Upper lobe of left lung (tissue), 4 donors: ENCODE results near the gene CD300A.

Source experiments
- EP300 ChIP-seq, 4 donors: sonication (generic); formaldehyde crosslinking; IDR thresholded peaks; one replicate each; pipeline ENCODE4 v1.5.1; 2017; ENCODE audit warnings: antibody characterized with exemption in 4 of 4, control low read depth in 2 of 4
- POLR2A ChIP-seq, 4 donors: fragments of 450-650 bp; IDR thresholded peaks; one replicate each; pipeline ENCODE4 v1.5.1; 2016 to 2017; ENCODE audit warnings: antibody characterized with exemption in 4 of 4, mild to moderate bottlenecking in 2 of 4
- POLR2AphosphoS5 ChIP-seq, 2 donors: sonication (generic); formaldehyde crosslinking; IDR thresholded peaks; one replicate each; pipeline ENCODE4 v1.5.1; 2017; ENCODE audit warnings: antibody characterized with exemption in 2 of 2

GRCh38 chr17:74523308-74523707 lies 56.9 kb downstream of the CD300A start:
- TF ChIP-seq EP300 (IDR thresholded peaks at IDR 0.05) (no peak), POLR2AphosphoS5 (IDR thresholded peaks at IDR 0.05) (no peak), POLR2A (IDR thresholded peaks at IDR 0.05) (no peak)
